GM20000 (cell line): ENCODE measurements around the gene ABI2.
"Not testable (repeated sequence)": the region's sequence is repeated elsewhere in the genome, so short reads cannot be mapped to it uniquely, and the experiment has no call there.

Experiments
- DNase-seq: peaks from one replicate; pipeline ENCODE4 v3.0.0; 2012; ENCODE audit warnings: low spot score
- CTCF ChIP-seq: IDR thresholded peaks from 2 replicates; pipeline ENCODE4 v1.5.1; 2012; ENCODE audit warnings: mild to moderate bottlenecking, control low read depth; ENCODE audit errors: extremely low read depth, missing control alignments

Gene ABI2

DNA sequence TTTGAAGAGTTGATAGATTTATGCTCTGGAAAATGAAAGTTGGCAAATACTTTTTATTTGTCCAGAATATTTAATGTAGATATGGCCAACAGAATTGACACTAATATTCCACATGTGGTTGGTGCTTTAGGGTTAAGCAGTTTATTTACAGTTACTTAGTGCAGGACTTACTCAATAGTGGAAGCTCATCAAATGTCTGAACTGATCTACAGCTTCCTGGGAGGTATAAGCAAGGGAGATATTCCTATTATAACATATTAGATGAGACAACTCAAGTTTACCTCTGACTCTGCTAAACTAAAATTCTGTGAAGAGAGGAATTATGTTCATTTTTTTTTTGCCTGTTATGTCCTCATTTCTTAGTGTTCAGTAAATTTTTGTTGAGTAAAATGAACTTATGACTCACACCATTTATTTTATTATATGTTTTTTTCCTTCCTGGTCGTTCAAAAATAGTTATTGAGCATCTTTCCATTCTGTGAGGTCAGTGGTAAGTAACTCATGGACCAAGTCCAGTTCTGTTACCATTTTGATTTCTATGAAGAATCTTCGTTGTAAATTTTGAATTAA lies 13.6 kb downstream of the ABI2 start:
- no peak for TF ChIP-seq CTCF
- DNase-seq = no peak

DNA sequence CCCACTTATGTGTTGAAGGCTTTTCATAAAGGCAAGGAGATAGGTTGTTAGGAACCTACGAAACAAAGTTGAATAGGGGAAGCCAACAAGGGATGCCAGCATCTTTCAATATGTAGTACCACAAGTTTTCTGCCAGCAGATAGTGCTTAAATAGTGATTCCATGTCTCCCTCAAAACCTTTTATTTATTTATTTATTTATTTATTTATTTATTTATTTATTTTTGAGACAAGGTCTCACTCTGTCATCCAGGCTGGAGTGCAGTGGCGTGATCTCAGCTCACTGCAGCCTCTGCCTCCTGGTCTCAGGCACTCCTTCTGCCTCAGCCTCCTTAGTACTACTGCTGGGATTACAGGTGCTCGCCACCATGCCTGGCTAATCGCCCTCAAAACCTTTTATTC lies 14.2 kb downstream of the ABI2 start:
- DNase-seq = not testable (repeated sequence)

- no peak for TF ChIP-seq CTCF
- DNase-seq = no peak
These were observed 16.5 kb downstream of the ABI2 start for GRCh38 chr2:203344667-203345066.

- TF ChIP-seq CTCF = no peak
- DNase-seq = no peak
These were observed 18.4 kb downstream of the ABI2 start for GRCh38 chr2:203346612-203347011.

GRCh38 chr2:203347375-203347774 lies 19.2 kb downstream of the ABI2 start:
- DNase-seq = no peak
- TF ChIP-seq CTCF = no peak

DNA sequence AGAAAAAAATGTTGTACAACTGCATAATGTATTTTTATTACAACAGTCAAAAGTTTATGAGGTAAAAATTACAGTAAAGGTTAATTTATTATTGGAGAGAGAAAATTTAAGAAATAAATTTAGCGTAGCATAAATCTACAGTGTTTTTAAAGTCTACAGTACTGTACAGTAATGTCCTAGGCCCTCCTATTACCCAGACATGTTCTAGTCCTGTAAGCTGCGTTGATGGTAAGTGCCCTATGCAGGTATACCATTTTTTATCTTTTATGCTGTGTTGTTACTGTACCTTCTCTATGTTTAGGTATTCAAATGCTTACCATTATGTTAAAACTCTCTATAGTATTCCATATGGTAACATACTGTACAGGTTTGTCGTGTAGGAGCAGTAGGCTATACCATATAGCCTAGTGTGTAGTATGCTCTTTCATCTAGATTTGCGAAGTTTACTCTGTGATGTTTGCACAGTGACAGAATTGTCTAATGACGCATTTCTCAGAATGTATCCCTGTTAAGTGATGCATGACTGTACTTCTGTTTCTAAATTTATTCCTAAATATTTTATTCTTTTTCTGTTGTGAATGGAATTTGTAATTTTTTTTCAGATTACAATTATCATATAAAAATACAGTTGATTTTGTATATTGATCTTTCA lies 24.5 kb downstream of the ABI2 start:
- no peak for TF ChIP-seq CTCF
- no peak for DNase-seq

- no peak for DNase-seq
- TF ChIP-seq CTCF = no peak
These were observed 26.8 kb downstream of the ABI2 start for GRCh38 chr2:203354966-203355365.

DNA sequence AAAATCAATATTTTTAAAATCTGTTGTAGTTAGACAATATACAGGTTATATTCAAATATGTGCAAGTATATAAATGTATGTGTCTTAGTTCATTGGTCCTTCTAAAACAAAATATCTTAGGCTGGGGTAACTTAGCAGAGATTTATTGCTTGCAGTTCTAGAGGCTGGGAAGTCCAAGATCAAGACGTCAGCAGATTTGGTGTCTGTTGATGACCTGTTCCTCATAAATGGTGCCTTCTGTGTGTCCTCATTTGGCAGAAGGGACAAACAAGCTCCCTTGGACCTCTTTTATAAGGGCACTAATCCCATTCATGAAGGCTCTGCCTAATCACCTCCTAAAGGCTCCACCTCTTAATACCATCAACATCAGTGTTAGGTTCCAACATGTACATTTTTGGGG lies 31.3 kb downstream of the ABI2 start:
- DNase-seq = no peak
- TF ChIP-seq CTCF = no peak
